Measurements from ENCODE around the gene CSRP3. TPM values are rescaled to one million over a fixed set of nuclear protein-coding genes. Genes with fewer than 3 reads are reported as not detected.

CSRP3 gene
- total RNA-seq, 1 donor from 2014 or later, result not detected

- no peaks in the 10 kb centered on the region for H3K27me3 ChIP-seq
- no peak for TF ChIP-seq CTCF (IDR thresholded peaks at IDR 0.05)
- no peaks in the 10 kb centered on the region for H3K9me3 ChIP-seq
- H3K36me3 ChIP-seq, result no peaks in the 10 kb centered on the region
- H3K4me3 ChIP-seq, result no peak overlapping the region
- intact Hi-C loops (cut with DNase I), result no loop called here
- H3K27ac ChIP-seq, result no peak overlapping the region
- no peaks in the 10 kb centered on the region for H3K4me1 ChIP-seq
- DNase-seq (ENCODE audit: low spot score in 2 of 2), result no peak
Measured at GRCh38 chr11:19185036-19185435, 16.7 kb downstream of the CSRP3 start.

- Histone ChIP-seq H3K9me3 (no peaks in the 10 kb centered on the region), H3K4me3 (no peak overlapping the region), H3K4me1 (no peaks in the 10 kb centered on the region), H3K27ac (no peak overlapping the region), H3K36me3 (no peaks in the 10 kb centered on the region), H3K27me3 (no peaks in the 10 kb centered on the region)
- intact Hi-C loops (cut with DNase I), result no loop called here
- TF ChIP-seq CTCF (IDR thresholded peaks at IDR 0.05), result no peak
- DNase-seq (ENCODE audit: low spot score in 2 of 2), result no peak
Measured at GRCh38 chr11:19183646-19184045, 18.1 kb downstream of the CSRP3 start.

DNA sequence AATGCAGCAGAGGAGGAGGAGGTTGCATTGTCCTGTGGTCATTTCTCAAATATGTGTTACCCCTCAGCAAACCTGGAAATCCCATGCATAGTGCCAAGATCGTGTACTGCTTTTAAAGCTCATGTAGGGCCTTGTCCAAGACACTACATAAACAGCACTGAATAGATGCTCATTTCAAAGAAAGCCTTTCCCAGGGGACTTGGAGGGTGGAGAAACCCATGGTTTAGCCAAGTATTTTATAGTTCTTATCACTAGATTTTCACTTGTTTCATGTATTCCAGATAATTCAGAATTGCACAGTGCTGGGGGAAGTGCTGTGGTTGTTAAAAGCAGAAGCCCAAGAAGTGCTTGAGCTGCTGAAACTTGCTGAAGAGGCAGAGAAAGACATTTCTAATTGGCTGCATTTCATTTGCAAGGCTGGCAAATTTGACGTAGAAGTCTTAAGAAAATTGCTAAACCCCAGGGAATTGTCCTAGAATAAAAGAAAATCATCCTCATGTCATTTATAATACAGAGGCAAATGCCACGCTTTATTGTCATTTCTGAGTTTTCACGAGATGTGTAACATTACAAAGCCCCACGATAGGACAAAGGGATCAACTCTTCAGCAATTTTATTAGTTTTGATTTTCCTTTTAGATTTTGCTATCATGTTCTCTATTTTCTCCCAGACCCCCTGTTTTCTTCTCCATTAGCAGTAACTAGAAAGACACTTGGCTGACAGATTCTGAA is 20.1 kb downstream of the CSRP3 start:
- Histone ChIP-seq H3K4me3 (no peak overlapping the region), H3K27me3 (no peaks in the 10 kb centered on the region), H3K9me3 (no peaks in the 10 kb centered on the region), H3K27ac (no peak overlapping the region), H3K36me3 (no peaks in the 10 kb centered on the region), H3K4me1 (no peaks in the 10 kb centered on the region)
- DNase-seq (ENCODE audit: low spot score in 2 of 2), result no peak
- no peak for TF ChIP-seq CTCF (IDR thresholded peaks at IDR 0.05)
- intact Hi-C loops (cut with DNase I), result no loop called here

DNA sequence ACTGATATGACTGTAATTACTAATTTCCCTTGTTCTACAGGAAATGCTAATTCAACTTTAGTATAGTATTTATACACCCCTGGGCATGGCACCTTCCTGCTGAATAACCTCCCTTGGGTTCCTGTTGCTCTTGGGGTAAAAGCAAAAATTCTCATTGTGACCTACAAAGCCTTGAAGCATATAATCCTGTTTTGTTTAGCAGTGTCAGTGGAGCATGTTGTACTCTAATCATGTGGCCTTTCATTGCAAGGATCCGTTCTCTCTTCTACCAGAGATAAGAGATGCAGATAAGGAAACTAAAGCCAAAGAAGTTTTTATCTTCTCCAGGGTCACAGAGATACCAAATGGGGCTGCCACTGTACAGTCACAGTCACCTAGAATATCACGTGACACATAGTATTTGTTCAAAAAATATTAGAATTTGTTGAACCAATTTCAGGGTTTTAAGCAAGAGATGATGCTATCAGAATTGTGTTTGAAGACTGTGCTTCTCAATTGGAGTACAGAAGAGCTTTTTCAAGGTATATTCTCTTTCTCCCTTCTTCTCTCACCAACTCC is 25.1 kb downstream of the CSRP3 start:
- no peaks in the 10 kb centered on the region for H3K4me1 ChIP-seq
- intact Hi-C loops (cut with DNase I), result no loop called here
- no peak overlapping the region for H3K27ac ChIP-seq
- H3K36me3 ChIP-seq, result peaks cover 13 to 17% of the 10 kb centered on the region in 2 donors
- no peak for DNase-seq (ENCODE audit: low spot score in 2 of 2)
- H3K27me3 ChIP-seq, result no peaks in the 10 kb centered on the region
- no peak overlapping the region for H3K4me3 ChIP-seq
- no peaks in the 10 kb centered on the region for H3K9me3 ChIP-seq
- TF ChIP-seq CTCF (IDR thresholded peaks at IDR 0.05), result no peak

GRCh38 chr11:19173964-19174638 is 27.7 kb downstream of the CSRP3 start:
- H3K4me1 ChIP-seq, result no peaks in the 10 kb centered on the region
- H3K4me3 ChIP-seq, result no peak overlapping the region
- H3K27ac ChIP-seq, result no peak overlapping the region
- H3K36me3 ChIP-seq, result peaks cover 13 to 17% of the 10 kb centered on the region in 2 donors
- no peak for DNase-seq (ENCODE audit: low spot score in 2 of 2)
- H3K27me3 ChIP-seq, result no peaks in the 10 kb centered on the region
- no peaks in the 10 kb centered on the region for H3K9me3 ChIP-seq
- no peak for TF ChIP-seq CTCF (IDR thresholded peaks at IDR 0.05)
- intact Hi-C loops (cut with DNase I), result no loop called here
